Measurements from ENCODE around the gene NINL.

GRCh38 chr20:25514195-25514594, 71.1 kb downstream of the NINL start:
- no peak for TF ChIP-seq SUZ12 (IDR thresholded peaks at IDR 0.05; ENCODE audit: extremely low read depth, insufficient read depth, insufficient read length)
- TF ChIP-seq ZNF274 (IDR thresholded peaks at IDR 0.05; ENCODE audit: low read depth, low read length), result no peak
